CD4-positive, CD25-positive, alpha-beta regulatory T cell (primary cell): ENCODE measurements around the gene ABRAXAS1. TPM values are rescaled to one million over a fixed set of nuclear protein-coding genes. Genes with fewer than 3 reads are reported as not detected.

Source experiments
- ATAC-seq, 2 donors: fragments of 150-1000 bp; cut with Tn5 transposase; one replicate each; pipeline ENCODE4 v1.10.0; 2021; ENCODE audit warnings: low read depth in 2 of 2, moderate number of reproducible peaks in 2 of 2, moderate library complexity in 1 of 2
- DNase-seq, 3 donors: peaks; one replicate each; pipeline versions ENCODE4 v3.0.0 to v3.0.0-alpha.2; 2012 to 2022; ENCODE audit warnings: mixed read lengths in 1 of 3
- H3K27ac ChIP-seq: one replicate; pipeline ENCODE4 v1.7.0; 2013; ENCODE audit warnings: mild to moderate bottlenecking, low read length; ENCODE audit not compliant: insufficient read depth, poor library complexity, severe bottlenecking
- H3K27me3 ChIP-seq: one replicate; pipeline ENCODE4 v1.7.0; 2013; ENCODE audit warnings: low read length; ENCODE audit not compliant: control insufficient read depth, insufficient read depth
- H3K36me3 ChIP-seq: one replicate; pipeline ENCODE4 v1.7.0; 2013; ENCODE audit warnings: mild to moderate bottlenecking, low read length, moderate library complexity; ENCODE audit not compliant: control insufficient read depth, insufficient read depth
- H3K4me1 ChIP-seq: 2 replicates; pipeline ENCODE4 v1.7.0; 2013; ENCODE audit warnings: mild to moderate bottlenecking, low read length; ENCODE audit not compliant: insufficient read depth, control insufficient read depth, poor library complexity, severe bottlenecking
- H3K4me3 ChIP-seq: one replicate; pipeline ENCODE4 v1.7.0; 2013; ENCODE audit warnings: low read depth, mild to moderate bottlenecking, low read length, moderate library complexity
- H3K9me3 ChIP-seq, 2 experiments: 1 replicate in 1 of 2; 2 replicates in 1 of 2; pipeline ENCODE4 v1.7.0; 2013; ENCODE audit warnings: low read length in 2 of 2, mild to moderate bottlenecking in 1 of 2, moderate library complexity in 1 of 2; ENCODE audit not compliant: control insufficient read depth in 2 of 2
- H3K27ac Mint-ChIP-seq, 3 donors: one replicate each; pipeline ENCODE4 v1.8.0; 2020 to 2022; ENCODE audit warnings: mild to moderate bottlenecking in 3 of 3, mixed read lengths in 3 of 3, moderate library complexity in 2 of 3
- H3K27me3 Mint-ChIP-seq: one replicate; pipeline ENCODE4 v1.8.0; 2022; ENCODE audit warnings: mild to moderate bottlenecking, mixed read lengths
- H3K36me3 Mint-ChIP-seq: one replicate; pipeline ENCODE4 v1.8.0; 2020; ENCODE audit warnings: mixed read lengths
- H3K4me1 Mint-ChIP-seq, 4 donors: one replicate each; pipeline ENCODE4 v1.8.0; 2020 to 2022; ENCODE audit warnings: mixed read lengths in 4 of 4, mild to moderate bottlenecking in 1 of 4
- H3K4me3 Mint-ChIP-seq, 4 donors: one replicate each; pipeline ENCODE4 v1.8.0; 2020 to 2022; ENCODE audit warnings: mild to moderate bottlenecking in 4 of 4, mixed read lengths in 4 of 4, moderate library complexity in 3 of 4
- H3K9me3 Mint-ChIP-seq, 7 donors: one replicate each; pipeline ENCODE4 v1.8.0; 2020 to 2022; ENCODE audit warnings: mixed read lengths in 7 of 7, mild to moderate bottlenecking in 3 of 7, moderate library complexity in 2 of 7
- polyA plus RNA-seq, 4 donors: library from polyadenylated mRNA; unstranded; fragments of 300-500 nt; fragmentation: Illumina TruSeq; gene quantifications; one replicate each; pipeline ENCODE4 v1.2.3, GENCODE V29; 2021
- total RNA-seq: library from RNA; stranded (reverse); gene quantifications from one replicate; pipeline ENCODE4 v1.2.3, GENCODE V29; 2022

ABRAXAS1 gene
- total and polyA plus RNA-seq, 5 donors from 2014 or later, result 10.0 to 18.7 (median 13.2) TPM

DNA sequence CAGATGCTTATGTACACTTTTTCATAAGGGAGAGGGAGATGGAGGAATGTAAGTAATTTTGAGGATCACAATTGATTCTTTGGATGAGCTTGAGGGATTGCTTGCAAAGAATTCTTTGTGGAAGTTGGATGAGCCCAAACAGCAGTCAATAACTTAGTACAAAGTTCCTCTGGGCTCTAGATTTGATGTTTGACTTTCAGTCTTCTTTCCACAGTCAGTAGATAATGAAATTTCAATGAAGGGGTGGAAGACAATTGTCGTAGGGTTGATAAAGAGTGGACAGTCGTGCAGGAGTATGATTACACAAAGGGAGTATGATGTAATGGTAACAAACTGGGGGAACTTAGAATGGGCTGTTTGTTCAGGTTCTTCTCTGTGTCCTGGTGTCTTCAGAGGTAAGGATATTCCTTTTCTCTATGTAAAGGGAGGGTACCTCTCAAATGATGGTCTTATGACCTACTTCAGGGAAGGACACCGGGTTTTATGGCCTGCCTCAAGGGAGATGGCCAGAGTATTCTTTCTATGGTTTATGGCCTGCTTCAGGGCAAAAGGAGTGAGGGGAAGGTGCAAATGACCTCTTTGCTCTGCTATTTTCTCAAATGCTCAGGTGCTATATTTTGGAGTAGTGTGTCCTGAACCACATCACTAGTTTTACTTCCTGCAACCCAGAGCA is 1.7 kb upstream of the ABRAXAS1 start:
- Mint-ChIP-seq H3K36me3 (no peaks in the 10 kb centered on the region), H3K4me1 (peaks cover 4 to 30% (median 15%) of the 10 kb centered on the region in 4 donors), H3K27ac (peak overlapping the region; percentile 58 to 85 (median 83)), H3K4me3 (peak overlapping the region in 3 of 4 donors; percentile 1 to 82 (median 73)), H3K27me3 (peaks cover 6% of the 10 kb centered on the region), H3K9me3 (no peaks in the 10 kb centered on the region)
- no peak for DNase-seq
- H3K36me3 ChIP-seq, result no peaks in the 10 kb centered on the region
- no peaks in the 10 kb centered on the region for H3K27me3 ChIP-seq
- no peak overlapping the region for H3K4me3 ChIP-seq
- peaks cover 18% of the 10 kb centered on the region for H3K4me1 ChIP-seq
- H3K9me3 ChIP-seq, result no peaks in the 10 kb centered on the region
- no peak overlapping the region for H3K27ac ChIP-seq
- ATAC-seq, result no peak

DNA sequence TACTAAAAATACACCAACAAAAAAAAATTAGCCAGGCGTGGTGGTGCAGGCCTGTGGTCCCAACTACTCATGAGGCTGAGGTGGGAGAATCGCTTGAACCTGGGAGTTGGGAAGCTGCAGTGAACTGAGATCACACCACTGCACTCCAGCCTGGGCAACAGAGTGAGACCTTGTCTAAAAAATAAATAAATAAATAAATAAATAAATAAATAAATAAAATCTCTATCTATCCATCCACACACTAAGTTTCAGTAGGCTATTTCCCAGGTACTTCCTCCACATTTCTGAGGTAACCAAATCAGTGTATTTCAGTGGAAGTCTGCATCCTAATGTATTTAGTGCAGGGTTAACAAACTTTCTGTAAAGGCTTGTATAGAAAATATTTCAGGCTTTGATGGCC is 10.9 kb downstream of the ABRAXAS1 start:
- Mint-ChIP-seq H3K27me3 (no peaks in the 10 kb centered on the region), H3K4me3 (no peak overlapping the region), H3K4me1 (peaks cover 0 to 16% (median 12%) of the 10 kb centered on the region in 4 donors), H3K27ac (no peak overlapping the region), H3K9me3 (no peaks in the 10 kb centered on the region), H3K36me3 (peaks cover 30% of the 10 kb centered on the region)
- H3K27me3 ChIP-seq, result no peaks in the 10 kb centered on the region
- peaks cover 13% of the 10 kb centered on the region for H3K36me3 ChIP-seq
- ATAC-seq (no peak), DNase-seq (no peak)
- no peak overlapping the region for H3K27ac ChIP-seq
- H3K9me3 ChIP-seq, result no peaks in the 10 kb centered on the region
- no peak overlapping the region for H3K4me3 ChIP-seq
- no peaks in the 10 kb centered on the region for H3K4me1 ChIP-seq

DNA sequence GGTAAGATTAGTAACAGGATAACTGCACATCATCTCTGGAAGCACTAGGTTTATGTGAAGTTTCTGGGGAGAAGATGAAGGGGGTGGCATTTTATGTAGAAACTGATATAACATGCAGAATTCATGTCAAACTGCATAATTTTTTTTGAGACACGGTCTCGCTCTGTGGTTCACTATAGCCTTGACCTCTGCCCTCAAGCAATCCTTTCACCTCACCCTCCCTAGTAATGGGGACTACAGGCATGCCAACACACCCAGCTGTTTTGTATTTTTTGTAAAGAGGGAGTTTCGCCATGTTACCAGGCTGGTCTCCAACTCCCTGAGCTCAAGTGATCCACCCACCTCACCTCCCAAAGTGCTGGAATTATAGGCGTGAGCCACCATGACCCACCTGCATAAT is 11.5 kb downstream of the ABRAXAS1 start:
- Histone ChIP-seq H3K9me3 (no peaks in the 10 kb centered on the region), H3K4me1 (no peaks in the 10 kb centered on the region), H3K27me3 (no peaks in the 10 kb centered on the region), H3K27ac (no peak overlapping the region), H3K36me3 (peaks cover 18% of the 10 kb centered on the region), H3K4me3 (no peak overlapping the region)
- DNase-seq (no peak), ATAC-seq (no peak)
- Mint-ChIP-seq H3K27ac (peak overlapping the region in 1 of 3 donors; percentile 17), H3K27me3 (no peaks in the 10 kb centered on the region), H3K4me3 (no peak overlapping the region), H3K4me1 (peaks cover 0 to 15% (median 8%) of the 10 kb centered on the region in 4 donors), H3K36me3 (peaks cover 30% of the 10 kb centered on the region), H3K9me3 (no peaks in the 10 kb centered on the region)

DNA sequence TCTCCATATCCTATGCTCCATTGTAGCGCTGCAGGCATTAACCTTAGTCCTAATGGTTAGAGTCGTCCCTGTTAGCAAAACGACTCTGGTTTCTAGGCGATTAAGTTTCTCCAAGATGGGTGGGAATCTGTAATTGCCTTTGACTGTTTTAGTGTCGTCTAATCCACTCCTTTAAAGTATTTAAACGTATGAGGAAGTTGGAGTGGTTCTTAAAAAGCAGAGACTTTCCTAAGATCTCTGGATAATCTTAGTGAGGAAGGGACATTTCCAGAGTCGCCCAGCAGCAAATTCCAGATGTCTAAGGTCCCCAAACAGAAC is 28.8 kb downstream of the ABRAXAS1 start:
- Mint-ChIP-seq H3K27me3 (no peaks in the 10 kb centered on the region), H3K4me3 (peak overlapping the region; percentile 97 to 100 (median 100)), H3K27ac (peak overlapping the region; percentile 100), H3K4me1 (peaks cover 38 to 71% (median 55%) of the 10 kb centered on the region in 4 donors), H3K9me3 (no peaks in the 10 kb centered on the region), H3K36me3 (peaks cover 37% of the 10 kb centered on the region)
- H3K4me3 ChIP-seq, result peak overlapping the region; percentile 93
- no peaks in the 10 kb centered on the region for H3K27me3 ChIP-seq
- peaks cover 32% of the 10 kb centered on the region for H3K4me1 ChIP-seq
- H3K27ac ChIP-seq, result peak overlapping the region; percentile 99
- no peaks in the 10 kb centered on the region for H3K9me3 ChIP-seq
- DNase-seq (no peak), ATAC-seq (no peak)
- peaks cover 46% of the 10 kb centered on the region for H3K36me3 ChIP-seq

DNA sequence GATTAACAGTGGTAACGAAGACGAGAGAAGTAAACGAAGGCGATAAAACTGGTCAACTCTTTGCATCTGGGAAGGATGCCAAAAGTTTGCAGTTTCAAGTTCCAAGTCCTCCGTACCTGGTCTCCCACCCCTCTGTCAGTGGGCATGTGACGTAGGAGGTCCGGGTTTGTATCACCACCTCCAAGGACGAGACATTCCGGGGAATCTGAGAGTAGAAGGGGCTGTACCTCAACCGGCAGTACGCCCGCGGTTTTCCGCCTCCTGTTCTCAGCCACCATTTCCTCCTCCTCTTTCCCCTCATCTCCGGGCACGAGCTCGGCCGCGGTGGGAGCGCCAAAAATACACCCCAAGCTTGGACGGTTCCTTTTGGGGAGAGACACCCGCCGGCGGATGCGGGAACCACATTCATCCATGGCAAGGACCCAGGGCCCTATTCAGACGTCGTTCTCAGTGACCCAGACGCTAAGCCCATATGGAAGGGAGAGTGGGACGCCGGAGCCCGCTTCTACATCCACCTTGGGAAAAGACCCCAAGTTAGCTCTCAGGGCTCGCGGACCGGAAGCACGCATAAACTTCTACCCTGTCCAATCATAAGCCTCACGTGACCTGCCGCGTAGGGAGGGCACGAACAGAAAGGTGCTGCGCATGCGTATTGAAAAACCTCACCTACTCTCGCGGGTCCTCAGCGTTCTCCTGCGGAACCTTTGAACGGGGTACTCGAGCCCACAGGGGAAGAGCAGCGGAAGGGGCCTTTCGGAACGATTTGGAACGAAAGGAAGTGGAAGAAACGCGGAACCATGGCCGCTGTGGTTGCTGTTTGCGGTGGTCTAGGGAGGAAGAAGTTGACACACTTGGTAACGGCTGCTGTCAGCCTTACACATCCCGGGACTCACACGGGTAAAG is 29.4 kb downstream of the ABRAXAS1 start, which contains the start of the genes HELQ and MRPS18C:
Gene HELQ (minus strand): TSS at position 543 of the 903 bp plus-strand sequence. CDS start 130 bp downstream, at position 413.
Gene MRPS18C (plus strand): TSS at position 778 of the 903 bp plus-strand sequence. CDS start 20 bp downstream, at position 798.
- H3K27ac Mint-ChIP-seq, result peak within 1 kb of the TSS; percentile 100
- peak; percentile 91 to 93 for ATAC-seq
- peaks cover 46% of the 10 kb centered on the region for H3K36me3 ChIP-seq
- H3K4me1 ChIP-seq, result peaks cover 32% of the 10 kb centered on the region
- peaks cover 38 to 72% (median 54%) of the 10 kb centered on the region in 4 donors for H3K4me1 Mint-ChIP-seq
- peak within 1 kb of the TSS; percentile 99 for H3K27ac ChIP-seq
- H3K9me3 Mint-ChIP-seq, result no peaks in the 10 kb centered on the region
- no peaks in the 10 kb centered on the region for H3K27me3 Mint-ChIP-seq
- H3K9me3 ChIP-seq, result no peaks in the 10 kb centered on the region
- no peaks in the 10 kb centered on the region for H3K27me3 ChIP-seq
- peaks cover 37% of the 10 kb centered on the region for H3K36me3 Mint-ChIP-seq
- H3K4me3 Mint-ChIP-seq, result peak within 1 kb of the TSS; percentile 97 to 100 (median 100)
- DNase-seq, result peak; percentile 95 to 99 (median 97)
- peak within 1 kb of the TSS; percentile 93 for H3K4me3 ChIP-seq

DNA sequence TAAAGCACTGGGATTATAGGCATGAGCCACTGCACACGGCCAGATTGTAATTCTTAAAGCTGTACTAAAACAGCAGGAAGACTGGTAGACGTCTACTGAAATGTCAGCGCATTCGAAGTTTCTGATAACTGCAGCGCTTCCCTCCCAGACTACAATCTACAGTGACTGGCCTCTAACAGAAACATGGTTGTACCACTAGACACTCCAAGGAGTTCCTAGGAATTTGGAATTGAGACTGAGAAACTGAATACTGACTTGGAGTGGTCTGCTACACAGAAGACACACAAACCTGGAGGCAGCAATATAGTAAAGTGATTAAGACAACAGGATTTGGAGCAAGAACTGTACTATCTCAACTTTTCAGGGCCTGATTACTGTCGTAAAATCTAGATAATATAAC is 30.2 kb downstream of the ABRAXAS1 start:
- H3K27ac ChIP-seq, result peak overlapping the region; percentile 99
- peaks cover 32% of the 10 kb centered on the region for H3K4me1 ChIP-seq
- H3K36me3 ChIP-seq, result peaks cover 38% of the 10 kb centered on the region
- Mint-ChIP-seq H3K27ac (peak overlapping the region; percentile 100), H3K27me3 (no peaks in the 10 kb centered on the region), H3K9me3 (no peaks in the 10 kb centered on the region), H3K4me3 (peak overlapping the region; percentile 97 to 100 (median 100)), H3K4me1 (peaks cover 41 to 75% (median 54%) of the 10 kb centered on the region in 4 donors), H3K36me3 (peaks cover 40% of the 10 kb centered on the region)
- H3K9me3 ChIP-seq, result no peaks in the 10 kb centered on the region
- no peaks in the 10 kb centered on the region for H3K27me3 ChIP-seq
- peak overlapping the region; percentile 93 for H3K4me3 ChIP-seq
- DNase-seq (peak in 1 of 3 donors; percentile 42), ATAC-seq (no peak)

DNA sequence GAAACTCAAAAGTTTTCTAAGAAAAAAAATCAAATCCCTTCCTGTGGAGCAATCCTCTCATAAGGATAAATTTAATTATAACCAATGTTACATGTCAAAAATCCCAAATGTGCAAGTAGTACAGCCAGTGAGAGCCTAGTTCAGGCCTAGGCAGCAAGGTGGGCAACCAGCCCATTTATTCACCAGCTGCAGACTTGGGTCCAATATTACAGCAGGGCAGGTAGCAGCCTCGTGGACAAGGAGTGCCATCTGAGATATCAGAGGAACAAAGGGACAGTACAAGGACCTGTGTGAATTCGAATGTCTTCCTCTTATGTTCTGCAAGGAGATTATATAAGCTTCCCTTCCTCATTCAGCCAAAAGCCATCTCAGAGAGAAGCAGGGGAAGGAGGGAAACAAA is 35.9 kb downstream of the ABRAXAS1 start:
- Histone ChIP-seq H3K4me1 (peaks cover 6% of the 10 kb centered on the region), H3K4me3 (no peak overlapping the region), H3K9me3 (no peaks in the 10 kb centered on the region), H3K27me3 (no peaks in the 10 kb centered on the region), H3K36me3 (peaks cover 39% of the 10 kb centered on the region), H3K27ac (no peak overlapping the region)
- Mint-ChIP-seq H3K27ac (peak overlapping the region in 1 of 3 donors; percentile 62), H3K4me1 (peaks cover 27 to 35% (median 30%) of the 10 kb centered on the region in 4 donors), H3K9me3 (no peaks in the 10 kb centered on the region), H3K36me3 (peaks cover 31% of the 10 kb centered on the region), H3K4me3 (no peak overlapping the region), H3K27me3 (no peaks in the 10 kb centered on the region)
- no peak for DNase-seq
- no peak for ATAC-seq
